RKO (cell line): ENCODE measurements around the gene LRRC17.

Source experiments
- DNase-seq: peaks from one replicate; pipeline ENCODE4 v3.0.0-alpha.2; 2016; ENCODE audit warnings: low spot score

Gene LRRC17, protein sequence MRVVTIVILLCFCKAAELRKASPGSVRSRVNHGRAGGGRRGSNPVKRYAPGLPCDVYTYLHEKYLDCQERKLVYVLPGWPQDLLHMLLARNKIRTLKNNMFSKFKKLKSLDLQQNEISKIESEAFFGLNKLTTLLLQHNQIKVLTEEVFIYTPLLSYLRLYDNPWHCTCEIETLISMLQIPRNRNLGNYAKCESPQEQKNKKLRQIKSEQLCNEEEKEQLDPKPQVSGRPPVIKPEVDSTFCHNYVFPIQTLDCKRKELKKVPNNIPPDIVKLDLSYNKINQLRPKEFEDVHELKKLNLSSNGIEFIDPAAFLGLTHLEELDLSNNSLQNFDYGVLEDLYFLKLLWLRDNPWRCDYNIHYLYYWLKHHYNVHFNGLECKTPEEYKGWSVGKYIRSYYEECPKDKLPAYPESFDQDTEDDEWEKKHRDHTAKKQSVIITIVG

GRCh38 chr7:102912742-102913141, at the start of gene LRRC17:
TSS of gene LRRC17 (plus strand) at chr7:102913000. CDS start at chr7:102933914, 20,914 bp downstream.
- no peak for DNase-seq

GRCh38 chr7:102864958-102865357, 47.8 kb upstream of the LRRC17 start:
- DNase-seq, result no peak

DNA sequence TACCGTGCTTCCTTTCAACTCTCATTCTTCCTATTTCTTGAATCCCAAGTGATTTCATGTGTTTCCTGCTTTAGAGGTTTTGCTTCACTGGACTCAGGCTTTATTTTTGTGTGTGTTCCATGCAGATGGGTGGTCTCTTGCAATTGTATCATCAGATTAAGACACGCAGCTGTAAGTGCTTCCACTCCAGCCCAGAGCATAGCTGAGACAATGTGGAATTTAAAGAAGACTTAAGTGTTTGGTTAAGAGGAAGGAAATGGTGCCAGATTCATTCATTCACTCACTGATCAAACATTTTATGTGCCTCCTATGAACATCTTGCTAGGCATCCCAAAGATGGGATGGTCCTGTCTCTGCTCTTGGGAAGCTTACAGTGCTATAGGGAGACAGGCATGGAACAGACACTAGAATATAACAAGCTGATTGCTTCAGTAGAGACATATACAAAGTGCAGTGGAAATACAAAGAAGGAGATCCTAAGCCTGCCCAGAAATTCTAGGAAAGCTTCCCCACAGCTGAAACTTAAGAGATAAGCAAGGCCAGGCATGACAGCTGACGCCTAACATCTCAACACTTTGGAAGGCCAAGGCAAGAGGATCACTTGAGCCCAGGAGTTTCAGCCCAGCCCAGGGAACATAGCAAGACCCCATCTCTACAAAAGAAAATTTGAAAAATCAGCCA, 46.1 kb upstream of the LRRC17 start:
- no peak for DNase-seq

DNA sequence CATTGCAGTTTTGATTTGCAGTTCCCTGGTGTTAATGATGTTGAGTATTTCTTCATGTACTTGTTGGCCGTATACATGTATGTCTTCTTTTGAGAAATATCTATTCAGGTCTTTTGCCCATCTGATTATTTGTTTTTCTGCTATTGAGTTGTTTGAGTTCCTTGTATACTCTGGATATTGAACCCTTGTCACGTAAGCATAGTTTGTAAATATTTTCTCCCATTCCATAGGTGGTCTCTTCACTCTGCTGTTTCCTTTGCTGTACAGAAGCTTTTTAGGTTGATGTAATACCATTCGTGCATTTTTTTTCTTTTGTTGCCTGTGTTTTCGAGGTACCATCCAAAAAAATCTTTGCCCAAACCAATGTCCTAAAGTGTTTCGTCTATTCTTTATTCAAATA, 43.6 kb upstream of the LRRC17 start:
- no peak for DNase-seq

DNA sequence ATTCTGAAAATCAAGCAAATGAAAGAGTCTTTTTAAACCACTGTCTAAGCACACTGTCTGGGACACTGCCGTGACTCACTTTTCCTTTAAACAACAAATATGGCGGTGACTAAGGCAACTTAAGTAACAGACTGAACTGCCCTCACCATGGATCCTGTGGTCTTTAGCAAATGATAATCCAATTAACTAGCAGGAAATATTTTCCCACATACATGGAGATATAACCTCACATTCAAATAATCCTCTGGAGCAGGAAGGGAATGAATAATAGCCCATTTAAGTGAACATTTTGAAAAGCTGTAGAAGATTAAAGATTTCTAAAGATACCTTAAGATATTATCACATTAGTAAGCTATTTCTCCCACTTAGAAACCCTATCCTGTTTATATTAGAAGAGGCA, 40.3 kb upstream of the LRRC17 start:
- peak; percentile 34 for DNase-seq

DNA sequence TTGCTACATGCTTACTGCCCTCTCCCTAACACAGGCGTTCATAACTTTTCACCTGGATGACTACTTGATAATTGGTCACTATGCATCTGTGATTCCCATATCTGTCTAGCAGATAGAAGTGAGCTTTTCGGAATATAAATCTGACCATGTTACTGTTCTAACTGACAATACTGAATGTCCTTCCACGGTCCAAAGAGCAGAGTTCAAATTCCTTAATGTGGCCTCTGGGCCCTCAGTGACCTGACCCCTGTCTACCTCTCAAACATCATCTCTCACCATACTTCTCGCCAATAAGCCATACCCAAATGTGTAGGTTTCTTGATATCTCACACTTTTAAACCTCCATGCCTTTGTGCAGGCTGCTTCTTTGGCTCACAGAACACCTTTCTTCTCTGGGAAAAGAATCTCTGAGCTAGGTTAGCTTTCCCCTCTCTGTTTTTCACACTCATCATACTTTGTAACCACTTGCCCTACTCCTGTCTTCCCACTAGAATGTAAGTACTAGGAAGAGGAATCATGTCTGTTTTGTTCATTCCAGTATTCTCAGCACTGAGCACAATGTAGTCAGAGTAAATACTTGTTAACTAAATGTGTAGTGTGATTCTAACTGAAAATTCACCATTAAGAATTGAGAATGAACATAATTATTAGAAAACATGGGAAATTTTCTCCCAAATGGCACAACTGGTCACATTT, 39.2 kb upstream of the LRRC17 start:
- DNase-seq, result no peak

- peak; percentile 78 for DNase-seq
These were observed 38.5 kb upstream of the LRRC17 start for GRCh38 chr7:102874166-102874829.

- DNase-seq, result no peak
These were observed 37.8 kb upstream of the LRRC17 start for GRCh38 chr7:102874966-102875365.

DNA sequence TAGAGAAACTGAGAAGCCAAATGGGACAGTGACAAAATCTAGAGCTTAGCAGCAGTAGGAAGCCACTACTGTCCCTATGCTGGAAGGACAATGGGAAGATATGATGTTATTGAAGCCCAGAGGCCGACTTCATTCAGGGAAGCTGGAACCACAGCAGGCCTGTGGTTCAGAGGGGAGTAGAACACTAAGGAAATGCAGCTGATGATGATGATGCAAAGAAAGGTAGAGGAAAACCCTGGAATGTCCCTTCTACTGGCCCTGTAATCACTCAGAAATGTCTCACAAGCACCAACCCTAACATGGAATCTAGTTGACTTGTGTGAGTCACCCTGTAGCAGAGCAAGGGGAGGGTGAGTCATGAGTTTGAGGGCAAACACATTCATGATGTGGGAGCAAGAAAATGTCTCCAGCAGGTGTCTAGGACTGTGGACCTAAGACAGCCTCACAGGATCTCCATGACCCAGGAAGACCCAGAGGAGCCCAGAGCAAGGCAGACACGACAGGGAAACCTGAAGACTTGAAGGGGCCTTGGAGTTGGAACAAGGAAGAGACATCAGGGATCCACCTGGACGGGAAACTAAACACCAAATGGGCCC, 37.0 kb upstream of the LRRC17 start:
- peak; percentile 97 for DNase-seq

GRCh38 chr7:102883098-102883860, 29.5 kb upstream of the LRRC17 start:
- DNase-seq, result no peak

DNA sequence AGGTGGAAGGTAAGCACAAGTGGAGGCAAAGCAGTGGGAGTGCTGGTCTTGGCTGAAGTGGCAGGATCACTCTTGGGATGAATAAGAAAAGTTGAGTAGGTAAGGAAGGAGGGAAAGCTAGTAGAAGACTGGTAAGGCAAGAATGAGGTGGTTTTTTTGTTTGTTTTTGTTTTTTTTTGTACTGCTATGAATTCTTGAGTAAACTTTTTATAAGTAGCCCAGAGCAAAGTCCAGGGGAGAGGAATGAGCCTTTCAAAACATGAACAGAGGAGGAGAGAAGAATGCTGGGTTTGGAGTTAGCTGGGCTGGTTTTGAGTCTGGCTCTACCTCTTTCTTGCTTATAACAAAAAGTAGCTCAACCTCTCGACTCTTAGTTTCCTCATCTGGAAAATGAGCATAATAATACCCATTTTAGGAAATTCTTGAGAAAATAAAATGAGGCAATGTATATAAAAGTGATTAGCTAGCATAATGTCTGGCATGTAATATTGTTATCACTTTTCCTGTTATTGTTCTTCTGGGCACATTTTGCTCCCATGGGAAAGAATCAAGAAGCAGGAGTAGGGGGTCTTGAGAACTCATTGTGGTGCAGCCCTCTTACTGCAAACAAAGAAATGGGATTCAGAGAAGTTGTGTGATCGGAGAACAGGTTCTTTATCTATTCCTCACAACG, 24.1 kb upstream of the LRRC17 start:
- DNase-seq, result no peak

- DNase-seq, result no peak
These were observed 22.9 kb upstream of the LRRC17 start for GRCh38 chr7:102889851-102890250.

- DNase-seq, result no peak
These were observed 22.4 kb upstream of the LRRC17 start for GRCh38 chr7:102890292-102890970.

- DNase-seq, result no peak
These were observed 21.7 kb upstream of the LRRC17 start for GRCh38 chr7:102890971-102891692.

DNA sequence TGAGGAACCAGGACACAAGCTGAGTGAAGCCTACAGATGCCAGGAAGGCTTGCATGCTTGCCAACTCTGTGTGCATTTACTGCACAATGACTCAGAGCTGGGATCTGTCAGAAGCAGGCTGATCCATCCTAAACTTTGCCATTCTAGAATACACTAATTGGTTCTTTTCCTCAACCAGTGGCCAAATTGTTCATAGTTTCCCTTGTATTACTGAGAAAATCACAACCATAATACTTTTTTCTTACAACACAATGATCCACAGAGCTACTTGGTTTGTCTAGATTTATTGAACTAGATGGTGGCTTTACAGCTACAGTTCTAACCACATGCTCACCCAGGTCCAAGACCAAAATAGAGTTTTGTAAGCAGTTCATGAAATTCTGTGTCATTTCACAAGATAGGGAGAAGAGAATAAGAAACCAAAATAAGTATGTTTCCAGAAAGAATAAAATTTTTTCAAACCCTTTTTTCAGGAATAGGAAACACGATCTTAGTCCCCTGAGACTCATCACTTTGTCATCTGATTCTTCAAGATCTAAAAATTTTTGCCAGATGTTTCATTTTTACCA, 21.0 kb upstream of the LRRC17 start:
- peak; percentile 77 for DNase-seq

DNA sequence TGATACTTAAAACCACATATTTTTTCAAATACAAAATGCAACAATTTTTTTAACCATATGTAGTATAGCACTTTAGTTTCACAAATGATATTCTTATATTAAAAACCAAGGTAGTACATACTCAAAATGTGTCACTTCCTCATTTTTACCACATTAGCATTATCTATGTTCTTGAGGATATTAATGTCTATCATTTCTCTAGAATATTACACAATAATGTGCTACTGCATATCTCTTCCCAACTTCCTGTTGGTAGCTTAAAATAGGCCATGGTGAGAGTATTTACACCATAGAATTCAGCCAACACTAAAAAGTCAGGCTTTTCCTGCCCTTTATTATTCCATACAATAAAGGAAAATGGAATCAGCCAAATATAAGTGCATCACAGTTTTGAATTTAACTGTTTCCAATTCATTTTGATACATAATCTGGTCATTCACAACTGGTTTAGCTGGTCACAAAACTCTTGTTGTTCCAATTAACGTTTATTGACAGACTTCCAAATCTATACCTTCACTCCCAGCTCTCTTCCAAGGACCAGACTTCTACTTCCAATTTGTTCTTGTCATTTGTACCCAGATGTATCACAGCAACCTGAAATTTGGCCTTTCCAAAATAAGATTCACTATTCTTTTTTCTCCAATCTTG, 20.0 kb upstream of the LRRC17 start:
- DNase-seq, result no peak

GRCh38 chr7:102895602-102896001, 17.2 kb upstream of the LRRC17 start:
- DNase-seq, result no peak

DNA sequence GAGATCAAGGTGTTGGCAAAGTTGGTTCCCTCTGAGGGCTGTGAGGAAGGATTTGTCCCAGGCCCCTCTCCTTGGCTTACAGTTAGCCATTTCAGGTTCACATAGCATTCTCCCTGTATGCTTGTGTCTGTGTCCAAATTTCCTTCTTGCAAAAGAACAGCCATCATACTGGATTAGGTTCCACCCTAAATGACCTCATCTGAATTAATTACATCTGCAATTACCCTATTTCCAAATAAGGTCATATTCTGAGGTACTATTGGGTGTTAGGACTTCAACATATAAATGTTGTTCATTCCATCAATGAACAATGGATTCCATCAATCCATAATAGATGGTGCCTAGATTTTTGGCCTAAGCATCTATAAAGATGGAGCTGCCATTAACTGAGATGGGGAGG, 16.2 kb upstream of the LRRC17 start:
- no peak for DNase-seq
